K562 (cell line): ENCODE results near the gene BCL2L12. TPM values are rescaled to one million over a fixed set of nuclear protein-coding genes. Genes with fewer than 3 reads are reported as not detected.

Experiments
- ATF1 ChIP-seq, 2 experiments: fragments of 450-650 bp in 1 of 2; IDR thresholded peaks; 2 replicates each; pipeline ENCODE4 v1.6.1; 2016; ENCODE audit warnings: missing compliant biosample characterization in 1 of 2, missing genetic modification characterization in 1 of 2
- ATF7 ChIP-seq: fragments of 450-650 bp; IDR thresholded peaks from 2 replicates; pipeline ENCODE4 v1.7.1; 2014; ENCODE audit warnings: mild to moderate bottlenecking, moderate library complexity
- CCAR2 ChIP-seq: fragments of 200-400 bp; formaldehyde crosslinking; IDR thresholded peaks from 2 replicates; pipeline ENCODE4 v1.6.1; 2017; ENCODE audit warnings: mild to moderate bottlenecking, low read depth, low read length
- CCNT2 ChIP-seq: IDR thresholded peaks from 2 replicates; pipeline ENCODE4 v1.6.1; 2011; ENCODE audit warnings: borderline replicate concordance, low read depth, mild to moderate bottlenecking, moderate library complexity, mixed read lengths, low read length; ENCODE audit not compliant: insufficient read length; ENCODE audit errors: extremely low read depth
- HLTF ChIP-seq: fragments of 450-650 bp; IDR thresholded peaks from 2 replicates; pipeline ENCODE4 v1.6.1; 2016
- HMG20A ChIP-seq: fragments of 450-650 bp; formaldehyde crosslinking; conservative IDR thresholded peaks from 2 replicates; pipeline ENCODE4 v1.4.0; 2020; ENCODE audit warnings: mild to moderate bottlenecking, mixed read lengths
- KDM4B ChIP-seq, 2 experiments: fragments of 450-650 bp in 1 of 2; sonication (generic) in 1 of 2; IDR thresholded peaks; 2 replicates each; pipeline ENCODE4 v1.6.1; 2016 to 2017; ENCODE audit warnings: borderline replicate concordance in 2 of 2, antibody characterized with exemption in 1 of 2, low read depth in 1 of 2, mild to moderate bottlenecking in 1 of 2
- LCOR ChIP-seq: sonication (generic); formaldehyde crosslinking; IDR thresholded peaks from 2 replicates; pipeline ENCODE4 v1.8.0; 2022; ENCODE audit warnings: mild to moderate bottlenecking, missing genetic modification reagents
- MYC ChIP-seq, 2 experiments: fragments of 250-450 bp in 1 of 2; sonication (Bioruptor Pico) in 1 of 2; IDR thresholded peaks; 2 replicates each; pipeline versions ENCODE4 v1.5.1 to v1.6.1; 2012 to 2021; ENCODE audit warnings: low read depth in 2 of 2, borderline replicate concordance in 1 of 2, improper control_type of control experiment in 1 of 2, low read length in 1 of 2, mild to moderate bottlenecking in 1 of 2, moderate library complexity in 1 of 2
- NCOR1 ChIP-seq: fragments of 450-650 bp; IDR thresholded peaks from 2 replicates; pipeline ENCODE4 v1.6.1; 2016; ENCODE audit warnings: mild to moderate bottlenecking, moderate library complexity
- NFIX ChIP-seq: fragments of 250-450 bp; sonication (Bioruptor Pico); IDR thresholded peaks from 2 replicates; pipeline ENCODE4 v1.4.0; 2020; ENCODE audit warnings: low read depth, mild to moderate bottlenecking, moderate library complexity
- POLR3A ChIP-seq: IDR thresholded peaks from 2 replicates; pipeline ENCODE4 v1.6.1; 2011; ENCODE audit warnings: borderline replicate concordance, mild to moderate bottlenecking, moderate library complexity; ENCODE audit not compliant: insufficient read length, insufficient read depth; ENCODE audit errors: extremely low read depth
- PRMT5 ChIP-seq: sonication (generic); formaldehyde crosslinking; IDR thresholded peaks from 2 replicates; pipeline ENCODE4 v1.5.0; 2020; ENCODE audit warnings: missing genetic modification reagents
- SMARCE1 ChIP-seq: fragments of 450-650 bp; IDR thresholded peaks from 2 replicates; pipeline ENCODE4 v1.7.1; 2016; ENCODE audit warnings: mild to moderate bottlenecking
- TEAD1 ChIP-seq, 2 experiments: fragments of 450-650 bp in 1 of 2; sonication (generic) in 1 of 2; formaldehyde crosslinking; IDR thresholded peaks; 2 replicates each; pipeline versions ENCODE4 v1.4.0 to v1.8.0; 2020 to 2022; ENCODE audit warnings: mild to moderate bottlenecking in 2 of 2, missing genetic modification reagents in 1 of 2
- ZNF12 ChIP-seq: sonication (generic); formaldehyde crosslinking; IDR thresholded peaks from 2 replicates; pipeline ENCODE4 v1.4.0; 2020; ENCODE audit warnings: mild to moderate bottlenecking, missing genetic modification reagents
- ZNF121 ChIP-seq: sonication (generic); formaldehyde crosslinking; conservative IDR thresholded peaks from 2 replicates; pipeline ENCODE4 v1.8.0; 2022; ENCODE audit warnings: missing genetic modification reagents
- ZNF274 ChIP-seq: IDR thresholded peaks from 2 replicates; pipeline ENCODE4 v1.6.1; 2011; ENCODE audit warnings: low read depth, mild to moderate bottlenecking, low read length, moderate library complexity, borderline replicate concordance
- polyA plus RNA-seq, 8 experiments: library from polyadenylated mRNA; depleted of rRNA in 4 of 8; stranded (reverse) in 5 of 8; unstranded in 3 of 8; fragments of >200 nt; fragmentation: Nextera tagmentation in 2 of 8; fragmentation: Illumina TruSeq in 1 of 8; extraction: Ambion mirVana in 2 of 8; extraction: Trizol in 1 of 8; gene quantifications; 2 replicates each; pipeline versions ENCODE4 v1.2.1 to v1.2.3, GENCODE V29; 2011 to 2014; ENCODE audit warnings: inconsistent platforms in 1 of 8, missing spikeins in 1 of 8
- total RNA-seq, 7 experiments: library from RNA; depleted of rRNA in 6 of 7; stranded (reverse); fragments of >200 nt in 6 of 7; fragmentation: Illumina TruSeq in 2 of 7; extraction: Trizol in 2 of 7; gene quantifications; 2 replicates each; pipeline versions ENCODE4 v1.2.1 to v1.2.3, GENCODE V29; 2011 to 2021; ENCODE audit warnings: low replicate concordance in 1 of 7
- TF ChIP-seq, protein P1 (sequence below): sonication (generic); formaldehyde crosslinking; IDR thresholded peaks from 2 replicates; pipeline ENCODE4 v1.8.0; 2023; ENCODE audit warnings: mild to moderate bottlenecking, missing genetic modification reagents
- TF ChIP-seq, protein P2 (sequence below): fragments of 450-650 bp; IDR thresholded peaks from 2 replicates; pipeline ENCODE4 v1.6.1; 2016; ENCODE audit warnings: low read depth, mild to moderate bottlenecking, moderate library complexity
- TF ChIP-seq, protein P3 (sequence below): fragments of 450-650 bp; formaldehyde crosslinking; IDR thresholded peaks from 2 replicates; pipeline ENCODE4 v1.4.0; 2020; ENCODE audit warnings: mild to moderate bottlenecking, moderate library complexity

BCL2L12 gene
- total and polyA plus RNA-seq, 9 of the 15 experiments (the other 6 are each of a cell fraction or from before 2014, with no cell fraction given), result 7.4 to 263 (median 81.2) TPM

DNA sequence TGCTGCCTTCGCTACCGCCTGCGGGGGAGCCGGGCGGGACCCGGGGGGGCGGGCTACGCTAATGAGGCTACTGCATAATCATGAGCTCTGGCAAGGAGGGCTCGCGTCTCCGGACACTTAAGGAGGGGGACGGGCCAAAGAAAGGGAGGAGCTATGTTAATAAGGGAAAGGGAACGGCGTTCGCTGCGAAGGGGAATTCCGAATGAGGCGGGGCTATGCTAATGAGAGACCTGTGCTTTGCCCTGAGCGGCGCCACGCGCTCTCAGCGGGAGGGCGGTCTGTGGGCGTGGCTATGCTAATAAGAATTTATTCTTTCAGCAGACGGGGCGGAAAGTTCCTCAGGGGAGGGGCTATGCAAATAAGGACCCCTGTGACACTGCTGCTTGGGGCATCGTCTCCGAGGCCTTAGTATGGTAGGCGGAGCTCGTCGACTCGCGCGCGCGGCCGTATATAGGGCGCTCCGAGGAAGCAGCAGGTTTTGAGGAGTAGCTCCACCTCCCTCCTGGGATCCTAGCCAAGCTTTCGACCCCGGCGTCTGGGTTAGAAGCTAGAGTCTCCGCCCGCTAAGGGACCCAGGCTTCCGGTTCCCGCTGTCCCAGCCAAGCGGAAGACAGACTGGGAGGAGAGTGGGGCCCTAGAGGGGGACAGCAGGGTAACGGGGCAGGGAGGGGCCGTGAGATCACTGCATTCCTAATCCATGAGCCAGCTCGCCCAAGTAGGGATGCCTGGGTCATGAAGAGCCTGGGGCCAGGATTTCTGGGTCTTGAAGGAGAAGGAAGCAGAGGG, 25.4 kb upstream of the BCL2L12 start, which contains the start of gene RRAS (continued):
- peak; percentile 87 for TF ChIP-seq MYC (IDR thresholded peaks at IDR 0.05; ENCODE audit: low read depth, low read length)
- TF ChIP-seq MYC (CRISPR knock-in tag; IDR thresholded peaks at IDR 0.05; ENCODE audit: borderline replicate concordance, low read depth), result no peak
- peak; percentile 78; the same call in 1 of the 2 replicates for TF ChIP-seq LCOR (CRISPR knock-in tag)
- TF ChIP-seq PRMT5 (CRISPR knock-in tag), result no peak
- TF ChIP-seq CCAR2, result no peak
- peak; percentile 51; the same call in 1 of the 2 replicates for TF ChIP-seq HLTF
- TF ChIP-seq ATF7, result peak; percentile 93
- TF ChIP-seq, protein P1, sequence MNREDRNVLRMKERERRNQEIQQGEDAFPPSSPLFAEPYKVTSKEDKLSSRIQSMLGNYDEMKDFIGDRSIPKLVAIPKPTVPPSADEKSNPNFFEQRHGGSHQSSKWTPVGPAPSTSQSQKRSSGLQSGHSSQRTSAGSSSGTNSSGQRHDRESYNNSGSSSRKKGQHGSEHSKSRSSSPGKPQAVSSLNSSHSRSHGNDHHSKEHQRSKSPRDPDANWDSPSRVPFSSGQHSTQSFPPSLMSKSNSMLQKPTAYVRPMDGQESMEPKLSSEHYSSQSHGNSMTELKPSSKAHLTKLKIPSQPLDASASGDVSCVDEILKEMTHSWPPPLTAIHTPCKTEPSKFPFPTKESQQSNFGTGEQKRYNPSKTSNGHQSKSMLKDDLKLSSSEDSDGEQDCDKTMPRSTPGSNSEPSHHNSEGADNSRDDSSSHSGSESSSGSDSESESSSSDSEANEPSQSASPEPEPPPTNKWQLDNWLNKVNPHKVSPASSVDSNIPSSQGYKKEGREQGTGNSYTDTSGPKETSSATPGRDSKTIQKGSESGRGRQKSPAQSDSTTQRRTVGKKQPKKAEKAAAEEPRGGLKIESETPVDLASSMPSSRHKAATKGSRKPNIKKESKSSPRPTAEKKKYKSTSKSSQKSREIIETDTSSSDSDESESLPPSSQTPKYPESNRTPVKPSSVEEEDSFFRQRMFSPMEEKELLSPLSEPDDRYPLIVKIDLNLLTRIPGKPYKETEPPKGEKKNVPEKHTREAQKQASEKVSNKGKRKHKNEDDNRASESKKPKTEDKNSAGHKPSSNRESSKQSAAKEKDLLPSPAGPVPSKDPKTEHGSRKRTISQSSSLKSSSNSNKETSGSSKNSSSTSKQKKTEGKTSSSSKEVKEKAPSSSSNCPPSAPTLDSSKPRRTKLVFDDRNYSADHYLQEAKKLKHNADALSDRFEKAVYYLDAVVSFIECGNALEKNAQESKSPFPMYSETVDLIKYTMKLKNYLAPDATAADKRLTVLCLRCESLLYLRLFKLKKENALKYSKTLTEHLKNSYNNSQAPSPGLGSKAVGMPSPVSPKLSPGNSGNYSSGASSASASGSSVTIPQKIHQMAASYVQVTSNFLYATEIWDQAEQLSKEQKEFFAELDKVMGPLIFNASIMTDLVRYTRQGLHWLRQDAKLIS (CRISPR knock-in tag), result peak; percentile 81; the same call in 1 of the 2 replicates
- peak in 1 of 2 experiments; percentile 45; a peak in 1 of 4 replicates for TF ChIP-seq KDM4B (IDR thresholded peaks at IDR 0.05; ENCODE audit: borderline replicate concordance in 2 of 2, low read depth in 1 of 2)
- no peak for TF ChIP-seq POLR3A
- no peak for TF ChIP-seq HMG20A (CRISPR knock-in tag)
- TF ChIP-seq ATF1 (CRISPR knock-in tag; IDR thresholded peaks at IDR 0.05), result no peak
- TF ChIP-seq ATF1 (tag; IDR thresholded peaks at IDR 0.05), result peak; percentile 80
- peak; percentile 21; the same call in 1 of the 2 replicates for TF ChIP-seq ZNF12 (CRISPR knock-in tag)
- TF ChIP-seq NCOR1, result peak; percentile 63; the same call in 1 of the 2 replicates
- TF ChIP-seq NFIX (CRISPR knock-in tag), result no peak
- TF ChIP-seq, protein P2, sequence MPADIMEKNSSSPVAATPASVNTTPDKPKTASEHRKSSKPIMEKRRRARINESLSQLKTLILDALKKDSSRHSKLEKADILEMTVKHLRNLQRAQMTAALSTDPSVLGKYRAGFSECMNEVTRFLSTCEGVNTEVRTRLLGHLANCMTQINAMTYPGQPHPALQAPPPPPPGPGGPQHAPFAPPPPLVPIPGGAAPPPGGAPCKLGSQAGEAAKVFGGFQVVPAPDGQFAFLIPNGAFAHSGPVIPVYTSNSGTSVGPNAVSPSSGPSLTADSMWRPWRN, result peak; percentile 59; the same call in 1 of the 2 replicates
- TF ChIP-seq SMARCE1, result peak; percentile 80
- TF ChIP-seq, protein P3, sequence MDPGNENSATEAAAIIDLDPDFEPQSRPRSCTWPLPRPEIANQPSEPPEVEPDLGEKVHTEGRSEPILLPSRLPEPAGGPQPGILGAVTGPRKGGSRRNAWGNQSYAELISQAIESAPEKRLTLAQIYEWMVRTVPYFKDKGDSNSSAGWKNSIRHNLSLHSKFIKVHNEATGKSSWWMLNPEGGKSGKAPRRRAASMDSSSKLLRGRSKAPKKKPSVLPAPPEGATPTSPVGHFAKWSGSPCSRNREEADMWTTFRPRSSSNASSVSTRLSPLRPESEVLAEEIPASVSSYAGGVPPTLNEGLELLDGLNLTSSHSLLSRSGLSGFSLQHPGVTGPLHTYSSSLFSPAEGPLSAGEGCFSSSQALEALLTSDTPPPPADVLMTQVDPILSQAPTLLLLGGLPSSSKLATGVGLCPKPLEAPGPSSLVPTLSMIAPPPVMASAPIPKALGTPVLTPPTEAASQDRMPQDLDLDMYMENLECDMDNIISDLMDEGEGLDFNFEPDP (CRISPR knock-in tag), result no peak
- TF ChIP-seq ZNF121 (CRISPR knock-in tag), result no peak
- peak; percentile 42 for TF ChIP-seq CCNT2
- peak; percentile 83 to 97 for TF ChIP-seq TEAD1 (CRISPR knock-in tag; IDR thresholded peaks at IDR 0.05)
- TF ChIP-seq ZNF274, result no peak
